GM19455 (cell line): ENCODE results near the gene MMP15.
"Not testable (repeated sequence)": the region's sequence is repeated elsewhere in the genome, so short reads cannot be mapped to it uniquely, and the experiment has no call there.

Source experiments
- ATAC-seq: cut with Tn5 transposase; IDR thresholded peaks from one replicate; pipeline ENCODE4 v1.9.1; 2021; ENCODE audit not compliant: unreplicated experiment

Gene MMP15

DNA sequence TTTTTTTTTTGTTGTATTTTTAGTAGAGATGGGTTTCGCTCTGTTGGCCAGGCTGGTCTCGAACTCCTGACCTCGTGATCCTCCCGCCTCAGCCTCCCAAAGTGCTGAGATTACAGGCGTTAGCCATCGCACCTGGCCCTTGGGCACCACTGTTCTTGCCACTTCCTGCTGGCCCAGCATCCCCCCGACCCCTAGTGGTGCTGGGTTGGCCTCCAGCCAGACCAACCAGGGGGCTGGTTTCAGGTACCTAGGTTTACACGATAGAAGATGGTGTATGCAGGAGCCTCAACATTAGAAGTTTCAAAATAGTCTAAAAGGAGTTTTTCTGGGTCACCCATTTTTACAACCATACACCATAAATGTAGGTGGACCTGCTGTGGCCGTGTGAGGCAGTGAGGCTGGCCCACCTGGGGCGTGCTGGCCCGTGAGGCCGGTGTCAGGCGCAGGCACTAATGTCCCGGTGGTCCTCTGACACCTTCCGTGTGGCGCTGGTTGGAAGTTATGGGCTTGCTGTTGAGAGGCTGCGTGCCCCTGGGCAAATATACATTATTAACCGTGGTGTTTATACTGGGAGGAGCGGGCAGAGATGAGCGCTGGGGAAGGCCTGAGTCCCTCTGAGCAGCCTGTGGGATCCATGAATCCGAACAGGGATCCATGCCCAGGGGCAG is 60.2 kb downstream of the MMP15 start:
- ATAC-seq: no peak

DNA sequence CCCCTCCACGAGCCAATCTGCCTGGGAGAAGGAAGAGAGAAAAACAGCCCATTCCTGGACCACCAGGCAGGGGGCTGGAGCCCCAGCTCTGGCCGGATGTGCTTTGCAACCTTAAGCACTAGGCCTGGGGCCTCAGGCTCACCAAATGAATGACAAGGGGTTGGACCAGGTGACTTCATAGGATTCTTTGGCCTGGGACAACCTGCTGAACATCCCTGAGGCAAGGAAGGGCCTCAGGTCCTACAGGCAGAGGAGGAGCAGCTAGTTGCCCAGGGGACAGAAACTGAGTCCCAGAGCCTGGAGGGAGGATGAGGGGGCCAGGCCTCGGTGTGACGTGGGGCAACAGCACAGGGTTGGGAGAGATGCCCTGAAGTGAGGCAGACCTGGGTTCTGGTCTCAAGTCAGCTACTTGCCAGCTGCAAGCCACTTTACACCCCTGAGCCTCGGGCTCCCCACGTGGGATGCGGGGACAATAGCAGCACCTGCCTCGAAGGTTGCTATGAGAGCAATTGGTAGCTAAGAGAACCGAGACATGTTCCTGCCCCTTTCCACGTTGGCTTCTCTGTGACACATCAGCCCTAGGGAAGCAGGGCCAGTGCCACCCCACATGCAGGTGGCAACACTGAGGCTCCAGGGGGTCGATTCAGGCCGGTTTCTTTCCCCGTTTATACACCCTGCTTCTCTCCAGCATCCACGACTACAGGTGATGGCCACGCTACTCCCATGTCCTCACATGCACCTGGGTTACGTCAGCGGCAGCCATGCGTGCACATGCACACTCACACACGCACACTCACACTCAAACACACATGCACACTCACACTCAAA is 61.0 kb downstream of the MMP15 start:
- no peak for ATAC-seq

DNA sequence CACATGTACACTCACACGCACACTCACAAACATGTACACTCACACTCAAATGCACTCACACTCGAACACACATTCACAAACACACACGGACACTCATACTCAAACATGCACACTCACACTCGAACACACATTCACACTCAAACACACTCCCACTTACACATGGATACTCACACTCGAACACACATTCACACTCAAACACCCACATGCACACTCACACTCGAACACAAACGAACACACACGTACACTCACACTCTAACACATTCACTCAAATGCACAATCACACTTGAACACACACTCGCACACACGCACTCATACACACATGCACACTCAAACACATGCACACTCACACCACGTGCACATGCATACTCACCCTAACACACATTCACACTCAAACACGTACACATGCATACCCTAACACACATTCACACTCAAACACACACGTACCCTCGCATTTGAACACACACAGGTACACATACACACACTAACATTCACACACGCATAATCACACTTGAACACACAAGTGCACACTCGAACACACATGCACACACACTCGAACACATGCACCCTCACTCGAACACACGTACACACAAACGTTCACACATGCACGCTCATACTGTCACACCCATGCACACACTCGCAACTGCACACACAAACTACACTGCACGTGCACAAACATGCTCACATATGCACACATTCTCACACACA is 61.8 kb downstream of the MMP15 start:
- ATAC-seq: no peak

DNA sequence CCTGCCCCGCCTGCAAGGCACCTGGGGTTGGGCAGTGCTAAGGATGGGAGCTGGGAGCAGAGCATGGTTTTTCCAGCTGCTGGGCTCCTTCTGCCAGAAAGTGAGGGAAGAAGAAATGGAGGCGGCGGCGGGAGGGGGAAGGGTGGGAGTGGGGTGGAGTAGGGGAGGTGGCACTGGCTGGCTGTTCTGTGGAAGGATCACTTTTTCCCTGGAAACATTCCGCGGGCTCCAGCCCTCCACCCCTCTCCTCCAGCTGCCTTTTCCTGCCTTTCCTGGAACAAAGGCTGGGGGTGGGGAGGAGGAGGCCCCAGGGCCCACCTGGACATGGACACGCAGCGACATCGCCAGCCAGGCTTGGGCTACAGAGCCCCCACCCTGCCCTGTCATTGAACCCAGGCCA is 62.5 kb downstream of the MMP15 start:
- no peak for ATAC-seq

DNA sequence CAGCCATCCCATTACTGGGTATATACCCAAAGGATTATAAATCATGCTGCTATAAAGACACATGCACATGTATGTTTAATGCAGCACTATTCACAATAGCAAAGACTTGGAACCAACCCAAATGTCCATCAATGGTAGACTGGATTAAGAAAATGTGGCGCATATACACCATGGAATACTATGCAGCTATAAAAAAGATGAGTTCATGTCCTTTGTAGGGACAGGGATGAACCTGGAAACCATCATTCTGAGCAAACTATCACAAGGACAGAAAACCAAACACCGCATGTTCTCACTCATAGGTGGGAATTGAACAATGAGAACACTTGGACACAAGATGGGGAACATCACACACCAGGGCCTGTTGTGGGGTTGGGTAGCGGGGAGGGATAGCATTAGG is 64.8 kb downstream of the MMP15 start:
- not testable (repeated sequence) for ATAC-seq

DNA sequence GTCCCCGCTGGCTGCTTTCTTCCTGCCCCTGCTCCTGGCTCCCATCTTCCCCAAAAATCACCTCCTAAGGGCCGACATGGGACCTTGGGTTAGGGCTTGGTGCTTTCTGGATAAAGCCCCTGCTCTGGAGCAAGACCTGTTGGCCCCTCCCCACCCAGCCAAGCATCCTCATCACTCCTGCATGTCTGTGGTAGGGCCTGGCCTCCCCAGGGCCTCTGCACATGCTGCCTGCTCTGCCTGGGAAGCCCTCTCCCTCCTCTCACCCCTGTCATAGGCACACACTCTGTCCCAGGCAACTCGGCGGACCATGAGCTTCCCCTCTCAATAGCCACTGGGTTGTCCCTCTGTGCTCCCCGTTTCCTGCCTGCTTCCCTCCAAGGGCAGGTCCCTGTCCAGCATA is 68.5 kb downstream of the MMP15 start:
- ATAC-seq: no peak

DNA sequence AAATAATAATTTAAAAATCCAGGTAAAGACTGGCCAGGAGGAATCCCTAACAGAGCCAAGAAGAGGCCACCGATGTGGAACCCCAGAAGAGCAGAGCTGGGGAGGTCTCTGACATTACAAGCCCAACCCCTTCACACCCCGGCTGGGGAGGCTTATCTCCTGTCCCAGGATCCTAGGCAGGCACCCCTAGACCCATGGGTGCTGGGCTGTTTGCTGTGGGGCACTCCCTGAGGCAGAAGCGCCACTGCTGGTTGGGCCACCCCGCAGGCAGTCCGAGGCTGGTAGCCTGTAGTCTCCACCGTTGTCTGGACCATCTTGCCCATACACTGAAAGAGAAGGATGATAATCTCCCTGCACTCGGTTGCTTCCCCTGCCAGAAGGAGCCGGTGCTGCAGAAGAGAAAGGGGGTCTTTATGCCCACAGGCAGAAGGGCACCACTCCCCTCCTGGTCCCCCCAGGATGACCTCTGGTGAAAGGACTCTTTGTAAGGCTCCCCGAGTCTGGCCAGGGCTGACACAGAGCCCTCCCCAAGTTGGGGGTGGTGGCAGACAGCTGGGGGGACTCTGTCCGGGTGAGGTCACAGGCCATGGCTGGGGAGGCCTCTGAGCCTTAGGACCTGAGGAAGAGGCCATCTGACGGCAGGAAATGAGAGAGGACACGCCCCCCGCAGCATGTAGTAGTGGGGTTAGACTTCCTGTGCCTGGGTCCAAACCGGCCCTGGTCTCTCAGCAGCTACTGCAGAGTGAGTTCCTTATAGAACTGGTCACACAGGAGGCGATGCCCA is 69.4 kb downstream of the MMP15 start:
- no peak for ATAC-seq

DNA sequence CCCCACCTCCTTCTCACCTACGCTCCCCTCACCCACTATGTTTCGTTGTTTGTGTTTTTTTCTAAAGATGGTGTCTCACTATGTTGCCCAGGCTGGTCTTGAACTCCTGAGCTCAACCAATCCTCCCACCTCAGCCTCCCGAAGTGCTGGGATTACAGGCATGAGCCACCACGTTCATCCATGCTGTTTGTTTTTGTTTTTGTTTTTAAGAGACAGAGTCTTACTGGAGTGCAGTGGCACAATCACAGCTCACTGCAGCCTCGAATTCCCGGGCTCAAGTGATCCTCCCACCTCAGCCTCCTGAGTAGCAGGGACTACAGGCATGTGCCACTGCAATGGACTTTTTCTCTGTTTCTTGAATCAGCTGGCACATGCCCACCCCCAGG is 70.0 kb downstream of the MMP15 start:
- ATAC-seq: not testable (repeated sequence)

DNA sequence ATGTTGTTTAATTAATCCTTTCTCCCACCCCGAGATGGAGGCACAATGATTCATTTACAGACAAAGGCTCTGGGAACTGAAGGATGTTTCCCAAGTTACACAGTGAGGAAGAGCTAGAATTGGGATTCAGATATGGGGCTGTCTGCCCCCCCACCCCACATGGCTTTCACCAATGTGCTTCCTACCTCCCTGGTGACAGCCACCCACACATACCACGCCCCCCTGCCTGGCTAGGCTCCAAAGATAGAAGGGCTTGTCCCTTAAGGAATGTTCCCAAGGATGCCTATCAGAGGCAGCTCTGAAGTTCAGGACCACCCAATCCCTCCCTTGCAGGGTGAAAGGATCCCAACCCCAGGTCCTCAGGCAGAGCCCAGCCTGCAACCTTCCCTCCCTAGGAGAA is 70.7 kb downstream of the MMP15 start:
- ATAC-seq: no peak
